ENCODE measurements around the gene PUS3.
A peak's percentile ranks its signal among the peaks of the same experiment; 100 is the strongest.

PUS3 gene

DNA sequence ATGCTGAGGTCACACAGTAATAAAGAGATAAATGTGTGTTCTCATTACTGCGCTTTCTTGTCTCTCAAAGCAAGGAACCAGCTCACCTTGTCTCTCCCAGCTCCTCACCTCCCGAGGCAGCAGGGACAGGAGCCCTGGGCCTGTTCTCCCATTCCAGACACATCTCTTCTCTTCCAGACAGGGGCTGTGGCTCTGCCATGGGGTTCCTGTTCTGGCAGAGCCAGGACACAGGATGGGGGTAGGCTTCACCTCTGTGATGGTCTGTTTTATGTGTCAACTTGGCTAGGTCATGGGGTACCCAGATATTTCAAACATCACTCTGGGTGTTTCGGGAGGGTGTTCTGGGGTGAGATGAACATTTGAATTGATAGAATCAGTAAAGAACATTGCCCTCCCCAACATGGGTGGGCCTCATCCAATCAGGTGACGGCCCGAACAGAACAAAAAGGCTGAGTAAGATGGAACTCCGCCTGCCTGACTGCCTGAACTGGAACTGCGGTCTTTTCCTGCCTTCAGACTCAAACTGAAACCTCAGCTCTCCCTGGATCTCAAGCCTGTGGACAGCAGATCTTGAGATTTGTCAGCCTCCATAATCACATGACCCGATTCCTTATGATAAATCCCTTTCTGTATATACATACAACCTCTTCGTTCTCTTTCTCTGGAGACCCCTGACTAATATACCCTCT is 40.8 kb upstream of the PUS3 start:
- no peak overlapping the region for H3K4me2 ChIP-seq (ENCODE audit: low read depth, low read length, poor library complexity, severe bottlenecking)
- no peaks in the 10 kb centered on the region for H3K36me3 ChIP-seq (ENCODE audit: low read length)
- no peak overlapping the region for H3K4me3 ChIP-seq (ENCODE audit: insufficient read depth, low read length, poor library complexity, severe bottlenecking)
- no peaks in the 10 kb centered on the region for H3K9me2 ChIP-seq (replicated peaks; ENCODE audit: insufficient read depth, low read length)
- no peaks in the 10 kb centered on the region for H3F3A ChIP-seq (ENCODE audit: insufficient read depth)
- no peaks in the 10 kb centered on the region for H3K79me2 ChIP-seq (ENCODE audit: insufficient read depth, low read length)
- TF ChIP-seq, protein P1, sequence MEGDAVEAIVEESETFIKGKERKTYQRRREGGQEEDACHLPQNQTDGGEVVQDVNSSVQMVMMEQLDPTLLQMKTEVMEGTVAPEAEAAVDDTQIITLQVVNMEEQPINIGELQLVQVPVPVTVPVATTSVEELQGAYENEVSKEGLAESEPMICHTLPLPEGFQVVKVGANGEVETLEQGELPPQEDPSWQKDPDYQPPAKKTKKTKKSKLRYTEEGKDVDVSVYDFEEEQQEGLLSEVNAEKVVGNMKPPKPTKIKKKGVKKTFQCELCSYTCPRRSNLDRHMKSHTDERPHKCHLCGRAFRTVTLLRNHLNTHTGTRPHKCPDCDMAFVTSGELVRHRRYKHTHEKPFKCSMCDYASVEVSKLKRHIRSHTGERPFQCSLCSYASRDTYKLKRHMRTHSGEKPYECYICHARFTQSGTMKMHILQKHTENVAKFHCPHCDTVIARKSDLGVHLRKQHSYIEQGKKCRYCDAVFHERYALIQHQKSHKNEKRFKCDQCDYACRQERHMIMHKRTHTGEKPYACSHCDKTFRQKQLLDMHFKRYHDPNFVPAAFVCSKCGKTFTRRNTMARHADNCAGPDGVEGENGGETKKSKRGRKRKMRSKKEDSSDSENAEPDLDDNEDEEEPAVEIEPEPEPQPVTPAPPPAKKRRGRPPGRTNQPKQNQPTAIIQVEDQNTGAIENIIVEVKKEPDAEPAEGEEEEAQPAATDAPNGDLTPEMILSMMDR (IDR thresholded peaks at IDR 0.05; ENCODE audit: insufficient read depth, low read length, poor library complexity, severe bottlenecking): no peak
- TF ChIP-seq EZH2phosphoT487 (conservative IDR thresholded peaks at IDR 0.05; ENCODE audit: low read length): no peak
- no peaks in the 10 kb centered on the region for H4K20me1 ChIP-seq (ENCODE audit: low read depth, low read length)
- H2AFZ ChIP-seq (ENCODE audit: low read depth, low read length, severe bottlenecking): no peak overlapping the region
- H3K9me3 ChIP-seq (ENCODE audit: insufficient read depth, low read length): no peaks in the 10 kb centered on the region
- H3K9ac ChIP-seq (ENCODE audit: low read length): no peak overlapping the region
- H3K27ac ChIP-seq (ENCODE audit: low read depth, low read length): no peak overlapping the region
- H3K27me3 ChIP-seq (ENCODE audit: low read length): no peaks in the 10 kb centered on the region

DNA sequence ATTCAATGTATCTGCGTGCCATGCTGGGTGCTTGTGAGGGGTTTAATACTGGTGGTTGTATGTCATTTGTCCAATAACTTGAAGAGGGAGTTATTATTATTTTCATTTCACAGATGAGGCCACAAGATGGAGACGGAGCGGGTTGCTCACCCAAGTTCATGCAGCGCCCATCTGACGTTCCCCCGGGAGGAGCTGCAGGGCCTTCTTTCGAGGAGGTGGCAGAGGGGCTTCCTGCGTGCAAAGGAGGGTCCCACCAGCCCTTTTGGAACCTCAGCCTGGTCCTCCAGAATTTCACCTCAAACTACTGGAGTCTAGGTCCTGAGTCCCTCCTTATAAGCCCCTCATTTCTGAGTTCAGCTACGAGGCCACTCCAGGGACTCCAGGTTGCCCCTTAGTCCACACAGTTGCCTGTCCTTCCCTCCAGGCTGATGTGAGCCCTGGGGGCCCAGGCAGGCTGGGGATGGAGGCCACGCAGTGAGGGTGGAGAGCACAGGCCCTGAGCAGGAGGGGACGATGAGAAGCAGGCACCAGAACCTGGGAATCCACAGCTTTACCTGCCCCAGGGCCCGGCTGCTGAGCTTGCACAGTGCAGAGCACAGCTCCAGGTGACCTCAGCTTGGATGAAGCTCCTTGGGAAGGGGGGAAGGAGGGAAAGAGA is 39.9 kb upstream of the PUS3 start:
- Histone ChIP-seq H4K20me1 (ENCODE audit: low read depth, low read length) (no peaks in the 10 kb centered on the region), H3K27ac (ENCODE audit: low read depth, low read length) (no peak overlapping the region), H3K9ac (ENCODE audit: low read length) (no peak overlapping the region), H3K4me2 (ENCODE audit: low read depth, low read length, poor library complexity, severe bottlenecking) (no peak overlapping the region), H3K79me2 (ENCODE audit: insufficient read depth, low read length) (no peaks in the 10 kb centered on the region), H3K4me3 (ENCODE audit: insufficient read depth, low read length, poor library complexity, severe bottlenecking) (no peak overlapping the region), H3K36me3 (ENCODE audit: low read length) (no peaks in the 10 kb centered on the region), H3K9me3 (ENCODE audit: insufficient read depth, low read length) (no peaks in the 10 kb centered on the region), H3F3A (ENCODE audit: insufficient read depth) (no peaks in the 10 kb centered on the region), H3K9me2 (replicated peaks; ENCODE audit: insufficient read depth, low read length) (no peaks in the 10 kb centered on the region), H3K27me3 (ENCODE audit: low read length) (no peaks in the 10 kb centered on the region), H2AFZ (ENCODE audit: low read depth, low read length, severe bottlenecking) (no peak overlapping the region)
- no peak for TF ChIP-seq EZH2phosphoT487 (conservative IDR thresholded peaks at IDR 0.05; ENCODE audit: low read length)
- TF ChIP-seq, protein P1 (IDR thresholded peaks at IDR 0.05; ENCODE audit: insufficient read depth, low read length, poor library complexity, severe bottlenecking): no peak

DNA sequence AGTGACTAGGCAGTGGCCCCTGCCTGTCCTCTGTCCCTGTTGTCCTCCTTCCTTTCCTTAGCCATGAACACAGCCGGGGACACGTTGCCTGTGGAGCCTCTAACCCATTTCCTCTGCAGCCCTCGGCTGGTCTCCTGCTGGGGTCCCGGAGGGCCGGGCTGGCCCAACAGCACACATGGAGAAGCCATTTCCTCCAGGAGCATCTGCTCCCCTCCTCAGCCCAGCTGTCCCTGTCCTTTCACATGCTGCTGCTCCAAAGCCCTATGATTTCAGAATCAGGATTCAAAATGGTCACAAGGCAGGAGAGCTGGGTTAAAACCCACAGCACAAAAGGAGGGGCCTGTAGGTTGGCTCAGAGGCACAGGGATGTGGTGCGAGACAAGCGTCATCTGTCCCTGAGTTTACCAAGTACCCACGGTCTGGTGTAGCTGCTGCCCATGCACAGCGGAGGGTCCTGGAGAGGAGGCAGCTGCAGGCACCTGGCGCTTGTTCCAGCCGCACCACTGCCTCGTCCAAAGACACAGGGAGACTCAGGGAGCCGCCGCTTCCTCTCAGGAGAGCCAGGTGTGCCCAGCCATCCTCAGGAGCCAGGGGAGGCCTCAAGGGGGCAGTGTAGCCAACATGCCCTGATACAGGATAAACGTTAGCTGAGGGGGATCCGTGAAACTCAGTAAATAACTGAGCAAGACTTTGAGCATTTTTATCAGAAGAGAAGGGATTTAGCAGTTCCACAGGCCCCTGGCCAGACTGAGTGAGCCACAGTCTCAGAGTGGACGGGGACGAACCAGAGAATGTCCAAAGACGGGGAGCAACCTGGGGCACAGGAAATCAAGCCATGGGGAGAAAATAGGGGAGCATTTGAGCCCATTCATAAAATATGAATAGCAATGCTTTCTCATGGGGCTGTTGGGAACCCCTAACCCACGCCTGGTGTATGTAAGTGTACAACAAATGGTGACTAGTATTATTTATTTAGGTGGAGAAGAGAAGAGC is 38.9 kb upstream of the PUS3 start:
- no peaks in the 10 kb centered on the region for H3F3A ChIP-seq (ENCODE audit: insufficient read depth)
- no peaks in the 10 kb centered on the region for H3K9me2 ChIP-seq (replicated peaks; ENCODE audit: insufficient read depth, low read length)
- H3K79me2 ChIP-seq (ENCODE audit: insufficient read depth, low read length): no peaks in the 10 kb centered on the region
- no peak overlapping the region for H2AFZ ChIP-seq (ENCODE audit: low read depth, low read length, severe bottlenecking)
- H4K20me1 ChIP-seq (ENCODE audit: low read depth, low read length): no peaks in the 10 kb centered on the region
- no peak overlapping the region for H3K4me2 ChIP-seq (ENCODE audit: low read depth, low read length, poor library complexity, severe bottlenecking)
- H3K4me3 ChIP-seq (ENCODE audit: insufficient read depth, low read length, poor library complexity, severe bottlenecking): no peak overlapping the region
- no peaks in the 10 kb centered on the region for H3K36me3 ChIP-seq (ENCODE audit: low read length)
- no peaks in the 10 kb centered on the region for H3K27me3 ChIP-seq (ENCODE audit: low read length)
- TF ChIP-seq EZH2phosphoT487 (conservative IDR thresholded peaks at IDR 0.05; ENCODE audit: low read length): no peak
- TF ChIP-seq, protein P1 (IDR thresholded peaks at IDR 0.05; ENCODE audit: insufficient read depth, low read length, poor library complexity, severe bottlenecking): peak; percentile 42
- no peak overlapping the region for H3K9ac ChIP-seq (ENCODE audit: low read length)
- H3K9me3 ChIP-seq (ENCODE audit: insufficient read depth, low read length): no peaks in the 10 kb centered on the region
- H3K27ac ChIP-seq (ENCODE audit: low read depth, low read length): no peak overlapping the region
